NCI-H524 (cell line): ENCODE measurements around the gene ZNF75A.
"Not testable (repeated sequence)": the region's sequence is repeated elsewhere in the genome, so short reads cannot be mapped to it uniquely, and the experiment has no call there.

ENCODE experiments used
- DNase-seq, 2 experiments: peaks; one replicate each; lab custom pipeline; 2025; lab: John Stamatoyannopoulos, UW

ZNF75A gene

GRCh38 chr16:3305109-3306068 is at the start of gene ZNF75A, which contains the start of gene TIGD7:
ZNF75A (plus strand) TSS chr16:3305497; CDS start chr16:3308429, 2,932 bp downstream.
TIGD7 (minus strand) TSS chr16:3305430; CDS start chr16:3300614, 4,816 bp downstream.
- DNase-seq: peak; percentile 86 to 94

- no peak for DNase-seq
Observed at GRCh38 chr16:3256146-3256865, 49.0 kb upstream of the ZNF75A start, which contains the start of gene MEFV. MEFV (minus strand) TSS chr16:3256633; CDS start chr16:3256587, 46 bp downstream.

- no peak for DNase-seq
Observed at GRCh38 chr16:3256866-3257465, 48.3 kb upstream of the ZNF75A start.

- no peak for DNase-seq
Observed at GRCh38 chr16:3259836-3260235, 45.5 kb upstream of the ZNF75A start.

GRCh38 chr16:3262517-3262916 is 42.8 kb upstream of the ZNF75A start:
- no peak for DNase-seq

GRCh38 chr16:3264137-3265036 is 40.9 kb upstream of the ZNF75A start:
- DNase-seq: peak; percentile 99

GRCh38 chr16:3266873-3267537 is 38.3 kb upstream of the ZNF75A start:
- peak in 1 of 2 experiments; percentile 53 for DNase-seq

GRCh38 chr16:3268294-3268693 is 37.0 kb upstream of the ZNF75A start:
- no peak for DNase-seq

GRCh38 chr16:3270718-3271117 is 34.6 kb upstream of the ZNF75A start:
- DNase-seq: not testable (repeated sequence)

GRCh38 chr16:3271281-3271680 is 34.0 kb upstream of the ZNF75A start:
- DNase-seq: not testable (repeated sequence)

GRCh38 chr16:3274490-3274889 is 30.8 kb upstream of the ZNF75A start:
- peak in 1 of 2 experiments; percentile 30 for DNase-seq

- no peak for DNase-seq
Observed at GRCh38 chr16:3274947-3275346, 30.4 kb upstream of the ZNF75A start.

- no peak for DNase-seq
Observed at GRCh38 chr16:3276679-3277078, 28.6 kb upstream of the ZNF75A start.

GRCh38 chr16:3281222-3281820 is 24.0 kb upstream of the ZNF75A start:
- DNase-seq: no peak

- peak; percentile 81 to 86 for DNase-seq
Observed at GRCh38 chr16:3282103-3282729, 23.1 kb upstream of the ZNF75A start.

- DNase-seq: peak; percentile 95 to 99
Observed at GRCh38 chr16:3282730-3283542, 22.4 kb upstream of the ZNF75A start, which contains the start of gene ZNF263. ZNF263 (plus strand) TSS chr16:3283491; CDS start chr16:3283819, 328 bp downstream.

- DNase-seq: no peak
Observed at GRCh38 chr16:3283543-3284447, 21.5 kb upstream of the ZNF75A start.

- no peak for DNase-seq
Observed at GRCh38 chr16:3285131-3285530, 20.2 kb upstream of the ZNF75A start.
